Vagina (tissue), 2 donors: Measurements from ENCODE around the gene KIF3B. TPM values are rescaled to one million over a fixed set of nuclear protein-coding genes. Genes with fewer than 3 reads are reported as not detected.

ENCODE experiments used
- DNase-seq, 2 donors: peaks; one replicate each; pipeline ENCODE4 v3.0.0-alpha.2; 2017; ENCODE audit errors: extremely low spot score in 2 of 2
- H3K27ac ChIP-seq: fragments of 200-600 bp; sonication (generic); one replicate; pipeline ENCODE4 v1.5.1; 2019
- H3K27me3 ChIP-seq: fragments of 200-600 bp; sonication (generic); one replicate; pipeline ENCODE4 v1.5.1; 2019
- H3K36me3 ChIP-seq, 2 donors: fragments of 200-600 bp; sonication (generic); one replicate each; pipeline ENCODE4 v1.5.1; 2017 to 2019
- H3K4me1 ChIP-seq: fragments of 200-600 bp; sonication (generic); one replicate; pipeline ENCODE4 v1.5.1; 2019
- H3K4me3 ChIP-seq, 2 donors: fragments of 200-600 bp; sonication (generic); 1 replicate in 1 of 2; 2 replicates in 1 of 2; pipeline ENCODE4 v1.5.1; 2016 to 2019
- H3K9me3 ChIP-seq: fragments of 200-600 bp; sonication (generic); one replicate; pipeline ENCODE4 v1.5.1; 2019
- CTCF ChIP-seq, 3 experiments: fragments of 450-650 bp in 2 of 3; fragments of 200-600 bp in 1 of 3; sonication (generic) in 1 of 3; IDR thresholded peaks; one replicate each; pipeline ENCODE4 v1.5.1; 2017 to 2019; ENCODE audit warnings: antibody characterized with exemption in 3 of 3, mild to moderate bottlenecking in 2 of 3, moderate library complexity in 2 of 3
- POLR2A ChIP-seq, 2 donors: fragments of 450-650 bp; IDR thresholded peaks; one replicate each; pipeline ENCODE4 v1.6.1; 2017; ENCODE audit warnings: antibody characterized with exemption in 2 of 2, mild to moderate bottlenecking in 2 of 2, moderate library complexity in 2 of 2
- POLR2AphosphoS5 ChIP-seq, 2 donors: sonication (generic); formaldehyde crosslinking; IDR thresholded peaks; one replicate each; pipeline ENCODE4 v1.9.0; 2017; ENCODE audit warnings: antibody characterized with exemption in 2 of 2, mild to moderate bottlenecking in 2 of 2, low read depth in 1 of 2; ENCODE audit not compliant: insufficient read depth in 1 of 2
- intact Hi-C: fragments of 100-400 bp; cut with DNase I; formaldehyde crosslinking; loops from one replicate; pipeline ENCODE4 v1.15.1; 2023
- total RNA-seq: library from RNA; depleted of rRNA; stranded (reverse); fragments of >200 nt; gene quantifications from one replicate; pipeline ENCODE4 v1.2.3, GENCODE V29; 2016

Gene KIF3B
- total RNA-seq, 1 donor from 2014 or later, result 16.2 TPM

DNA sequence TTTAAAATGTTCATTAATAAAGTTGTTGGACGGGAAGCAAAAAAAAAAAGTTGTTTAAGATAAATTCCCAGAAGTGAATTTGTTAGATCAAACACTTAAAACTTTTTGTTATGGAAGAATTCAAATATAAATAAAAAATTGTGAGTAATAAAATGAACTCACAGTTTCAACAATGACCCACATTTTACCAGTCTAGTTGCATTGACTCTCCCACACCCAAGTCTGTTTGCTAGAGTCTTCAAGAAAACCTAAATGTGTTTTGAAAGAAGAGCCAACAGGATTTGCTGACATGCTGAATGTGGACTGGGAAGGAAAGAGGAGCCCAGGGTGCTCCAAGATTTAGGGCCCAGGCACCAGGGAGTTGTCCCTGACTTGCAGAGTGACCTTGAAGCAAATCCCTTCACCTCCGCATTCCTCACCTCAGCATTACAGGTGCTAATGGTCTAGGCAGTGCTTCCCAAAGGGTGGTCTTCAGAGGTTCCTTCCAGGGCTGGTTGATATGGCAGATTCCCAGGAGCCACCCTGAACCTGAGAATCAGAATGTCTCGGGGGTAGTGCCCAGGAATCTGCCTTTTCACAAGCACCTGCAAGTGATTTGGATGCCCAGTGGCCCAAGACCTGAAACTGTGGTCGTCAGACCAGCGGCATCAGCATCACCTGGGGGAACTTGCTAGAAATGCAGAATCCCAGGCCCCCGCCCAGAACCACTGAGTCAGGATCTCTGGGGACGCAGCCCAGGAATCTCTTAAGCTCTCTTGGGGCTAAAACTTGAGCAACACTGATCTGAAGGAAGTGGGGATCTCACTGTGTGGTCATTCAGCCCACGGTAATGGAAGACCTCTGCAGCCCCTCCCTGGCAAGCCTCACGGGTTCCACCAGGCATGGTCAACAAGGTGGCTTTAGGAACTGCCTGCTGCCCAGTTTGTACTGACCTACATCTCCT lies 38.7 kb upstream of the KIF3B start:
- Histone ChIP-seq H3K4me3 (no peak overlapping the region), H3K4me1 (peaks cover 8% of the 10 kb centered on the region), H3K27me3 (no peaks in the 10 kb centered on the region), H3K36me3 (peaks cover 0 to 7% of the 10 kb centered on the region in 2 donors), H3K27ac (no peak overlapping the region), H3K9me3 (no peaks in the 10 kb centered on the region)
- no peak for TF ChIP-seq POLR2AphosphoS5 (IDR thresholded peaks at IDR 0.05; ENCODE audit: insufficient read depth in 1 of 2, low read depth in 1 of 2)
- TF ChIP-seq POLR2A (IDR thresholded peaks at IDR 0.05), result no peak
- no peak for TF ChIP-seq CTCF (IDR thresholded peaks at IDR 0.05)
- DNase-seq, result no peak
- intact Hi-C loops, result no loop called here

GRCh38 chr20:32240205-32240604 lies 37.2 kb upstream of the KIF3B start:
- Histone ChIP-seq H3K27me3 (no peaks in the 10 kb centered on the region), H3K36me3 (no peaks in the 10 kb centered on the region), H3K9me3 (no peaks in the 10 kb centered on the region), H3K27ac (no peak overlapping the region), H3K4me1 (peaks cover 8% of the 10 kb centered on the region), H3K4me3 (no peak overlapping the region)
- no peak for DNase-seq
- no peak for TF ChIP-seq POLR2AphosphoS5 (IDR thresholded peaks at IDR 0.05; ENCODE audit: insufficient read depth in 1 of 2, low read depth in 1 of 2)
- no peak for TF ChIP-seq CTCF (IDR thresholded peaks at IDR 0.05)
- TF ChIP-seq POLR2A (IDR thresholded peaks at IDR 0.05), result no peak
- intact Hi-C loops, result no loop called here

GRCh38 chr20:32241807-32242206 lies 35.6 kb upstream of the KIF3B start:
- H3K27ac ChIP-seq, result no peak overlapping the region
- no peaks in the 10 kb centered on the region for H3K9me3 ChIP-seq
- H3K4me3 ChIP-seq, result no peak overlapping the region
- no peaks in the 10 kb centered on the region for H3K36me3 ChIP-seq
- no peak for DNase-seq
- no peaks in the 10 kb centered on the region for H3K4me1 ChIP-seq
- TF ChIP-seq CTCF (IDR thresholded peaks at IDR 0.05) (no peak), POLR2A (IDR thresholded peaks at IDR 0.05) (no peak), POLR2AphosphoS5 (IDR thresholded peaks at IDR 0.05; ENCODE audit: insufficient read depth in 1 of 2, low read depth in 1 of 2) (no peak)
- H3K27me3 ChIP-seq, result no peaks in the 10 kb centered on the region
- intact Hi-C loops, result no loop called here

DNA sequence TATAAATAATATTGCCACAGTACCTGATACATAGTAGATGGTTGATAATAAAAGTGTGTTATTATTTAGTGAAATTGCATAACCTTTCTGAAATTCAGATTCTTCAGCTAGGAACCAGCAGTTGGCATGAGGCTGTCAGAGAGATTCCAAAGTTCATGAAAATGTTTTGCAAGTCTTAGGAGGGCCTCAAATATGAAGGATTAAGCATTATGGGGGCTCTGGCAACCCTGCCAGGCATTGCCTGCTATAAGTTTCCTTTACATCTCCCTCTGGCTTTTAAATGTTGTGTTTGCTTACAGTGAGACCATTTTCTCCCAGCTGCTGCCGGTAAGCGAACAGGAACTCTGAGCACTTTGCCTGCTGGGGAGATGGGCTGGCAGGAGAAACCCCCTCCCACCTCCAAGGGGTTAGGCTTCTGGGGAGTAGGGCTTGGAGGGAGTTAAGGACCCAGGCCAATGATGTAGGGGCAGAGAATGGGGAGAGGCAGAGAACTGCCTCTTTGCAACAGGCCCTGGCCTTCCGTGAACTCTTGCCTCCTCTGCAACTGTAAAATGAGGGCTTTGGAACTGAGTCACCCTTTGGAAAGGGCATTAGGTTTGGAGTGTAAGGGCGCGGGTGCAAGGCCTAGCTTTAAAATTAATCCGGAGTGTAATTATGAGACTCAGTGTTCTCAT lies 33.2 kb upstream of the KIF3B start:
- Histone ChIP-seq H3K27me3 (no peaks in the 10 kb centered on the region), H3K36me3 (no peaks in the 10 kb centered on the region), H3K9me3 (no peaks in the 10 kb centered on the region), H3K27ac (no peak overlapping the region), H3K4me3 (no peak overlapping the region), H3K4me1 (no peaks in the 10 kb centered on the region)
- TF ChIP-seq POLR2AphosphoS5 (IDR thresholded peaks at IDR 0.05; ENCODE audit: insufficient read depth in 1 of 2, low read depth in 1 of 2) (no peak), POLR2A (IDR thresholded peaks at IDR 0.05) (no peak), CTCF (IDR thresholded peaks at IDR 0.05) (no peak)
- DNase-seq, result no peak
- intact Hi-C loops, result no loop called here
